Transverse colon (tissue), 4 donors: ENCODE results near the gene KCTD18. TPM values are rescaled to one million over a fixed set of nuclear protein-coding genes. Genes with fewer than 3 reads are reported as not detected.
A peak's percentile ranks its signal among the peaks of the same experiment; 100 is the strongest.

ENCODE experiments used
- DNase-seq: peaks from one replicate; pipeline ENCODE4 v3.0.0-alpha.2; 2019
- H3K27ac ChIP-seq, 4 donors: fragments of 200-600 bp; sonication (generic); 2 replicates each; pipeline ENCODE4 v1.5.1; 2016 to 2018; ENCODE audit warnings: inconsistent platforms in 4 of 4
- H3K27me3 ChIP-seq: fragments of 200-600 bp; sonication (generic); 2 replicates; pipeline ENCODE4 v1.5.1; 2017; ENCODE audit warnings: inconsistent platforms
- H3K36me3 ChIP-seq, 4 donors: fragments of 200-600 bp; sonication (generic); 2 replicates each; pipeline ENCODE4 v1.5.1; 2017 to 2019; ENCODE audit warnings: inconsistent platforms in 4 of 4
- H3K4me1 ChIP-seq, 4 donors: fragments of 200-600 bp; sonication (generic); 2 replicates each; pipeline ENCODE4 v1.5.1; 2017 to 2020; ENCODE audit warnings: inconsistent platforms in 4 of 4
- H3K4me3 ChIP-seq, 4 donors: fragments of 200-600 bp; sonication (generic); 1 replicate in 1 of 4; 2 replicates in 3 of 4; pipeline versions ENCODE4 v1.5.1 to v1.6.1; 2017 to 2019; ENCODE audit warnings: inconsistent platforms in 4 of 4
- H3K9me3 ChIP-seq, 2 donors: fragments of 200-600 bp; sonication (generic); 2 replicates each; pipeline ENCODE4 v1.5.1; 2017 to 2019; ENCODE audit warnings: inconsistent platforms in 2 of 2
- CTCF ChIP-seq, 5 experiments: fragments of 200-600 bp in 3 of 5; fragments of 450-650 bp in 2 of 5; sonication (generic) in 3 of 5; IDR thresholded peaks; 1 replicate in 2 of 5; 2 replicates in 3 of 5; pipeline ENCODE4 v1.5.1; 2016 to 2017; ENCODE audit warnings: antibody characterized with exemption in 5 of 5, inconsistent platforms in 3 of 5, mild to moderate bottlenecking in 2 of 5, moderate library complexity in 1 of 5
- EP300 ChIP-seq: sonication (generic); formaldehyde crosslinking; IDR thresholded peaks from one replicate; pipeline ENCODE4 v1.6.1; 2017; ENCODE audit warnings: antibody characterized with exemption, low read depth
- POLR2A ChIP-seq: fragments of 450-650 bp; IDR thresholded peaks from one replicate; pipeline ENCODE4 v1.6.1; 2016; ENCODE audit warnings: antibody characterized with exemption, mild to moderate bottlenecking, moderate library complexity
- POLR2AphosphoS5 ChIP-seq, 3 donors: sonication (generic); formaldehyde crosslinking; IDR thresholded peaks; one replicate each; pipeline ENCODE4 v1.6.1; 2016; ENCODE audit warnings: antibody characterized with exemption in 3 of 3
- WGBS, 2 donors: methylation state at CpG; one replicate each; pipeline ENCODE4 v1.1.5; 2018; ENCODE audit warnings: low coverage in 1 of 2; 5-methylcytosine and 5-hydroxymethylcytosine counted together
- in situ Hi-C, 4 donors: fragments of 200-750 bp; cut with MboI; loops; one replicate each; pipeline versions ENCODE4 v1.15.0 to v1.15.1; 2017; ENCODE audit warnings: low sequenced_read_pairs in 3 of 4, low pct_ligation_motif_present in 1 of 4, low pct_unique_long_range_greater_than_20kb in 1 of 4
- intact Hi-C: fragments of 100-400 bp; cut with DNase I; formaldehyde crosslinking; loops from one replicate; pipeline ENCODE4 v1.15.1; 2023; ENCODE audit warnings: low total_unique reads
- total RNA-seq, 4 donors: library from RNA; depleted of rRNA; stranded (reverse); fragments of >200 nt; gene quantifications; one replicate each; pipeline ENCODE4 v1.1.0, GENCODE V29; 2016

KCTD18 gene
- total RNA-seq, 4 donors from 2014 or later: 18.5 to 68.5 (median 20.7) TPM

- TF ChIP-seq POLR2A (no peak), EP300 (no peak), CTCF (IDR thresholded peaks at IDR 0.05) (no peak), POLR2AphosphoS5 (IDR thresholded peaks at IDR 0.05) (no peak)
- intact Hi-C loops: no loop called here
- in situ Hi-C loops: loop anchor here in 1 of 4 donors (10.0 kb wide), 1 partner anchor 513 kb away; no protein-coding TSS in a partner anchor
These were observed 21.7 kb downstream of the KCTD18 start for GRCh38 chr2:200488169-200488568.

GRCh38 chr2:200486529-200486928 is 23.3 kb downstream of the KCTD18 start:
- Histone ChIP-seq H3K27me3 (no peaks in the 10 kb centered on the region), H3K4me1 (peaks cover 0 to 8% (median 0%) of the 10 kb centered on the region in 4 donors), H3K9me3 (no peaks in the 10 kb centered on the region), H3K27ac (no peak overlapping the region), H3K4me3 (no peak overlapping the region), H3K36me3 (peaks cover 0 to 22% (median 9%) of the 10 kb centered on the region in 4 donors)
- intact Hi-C loops (no loop called here), in situ Hi-C loops (loop anchor here in 1 of 4 donors (10.0 kb wide), 1 partner anchor 512 kb away; no protein-coding TSS in a partner anchor)
- WGBS, 2 donors: 63 to 70% methylated on average over 2 of the region's 2 CpGs
- TF ChIP-seq POLR2A (no peak), EP300 (no peak), CTCF (IDR thresholded peaks at IDR 0.05) (no peak), POLR2AphosphoS5 (IDR thresholded peaks at IDR 0.05) (no peak)
- DNase-seq: no peak

More at GRCh38 chr2:200488169-200488568, 21.7 kb downstream of the KCTD18 start:
- Histone ChIP-seq H3K27me3 (no peaks in the 10 kb centered on the region), H3K36me3 (peaks cover 0 to 34% (median 12%) of the 10 kb centered on the region in 4 donors), H3K9me3 (no peaks in the 10 kb centered on the region), H3K4me1 (peaks cover 0 to 8% (median 0%) of the 10 kb centered on the region in 4 donors), H3K27ac (no peak overlapping the region), H3K4me3 (no peak overlapping the region)
- DNase-seq: no peak
- WGBS, 2 donors: 82 to 88% methylated on average over 4 of the region's 4 CpGs

- intact Hi-C loops: no loop called here
- peaks cover 0 to 10% (median 2%) of the 10 kb centered on the region in 4 donors for H3K36me3 ChIP-seq
- TF ChIP-seq POLR2AphosphoS5 (IDR thresholded peaks at IDR 0.05) (no peak), POLR2A (no peak), EP300 (no peak), CTCF (IDR thresholded peaks at IDR 0.05) (no peak)
- peaks cover 0 to 13% (median 0%) of the 10 kb centered on the region in 4 donors for H3K4me1 ChIP-seq
- in situ Hi-C loops: loop anchor here in 3 of 4 donors (5.0 to 10.0 kb wide), 3 partner anchors 503 to 510 kb away; no protein-coding TSS in a partner anchor
- no peak overlapping the region for H3K4me3 ChIP-seq
- WGBS, 2 donors: 83% methylated on average over 1 to 3 of the region's 3 CpGs
- no peaks in the 10 kb centered on the region for H3K27me3 ChIP-seq
- DNase-seq: no peak
- no peak overlapping the region for H3K27ac ChIP-seq
- H3K9me3 ChIP-seq: no peaks in the 10 kb centered on the region
These were observed 24.9 kb downstream of the KCTD18 start for GRCh38 chr2:200484934-200485333.

- Histone ChIP-seq H3K4me1 (peaks cover 0 to 13% (median 0%) of the 10 kb centered on the region in 4 donors), H3K27me3 (no peaks in the 10 kb centered on the region), H3K4me3 (no peak overlapping the region), H3K36me3 (peaks cover 0 to 3% (median 0%) of the 10 kb centered on the region in 4 donors), H3K27ac (no peak overlapping the region), H3K9me3 (no peaks in the 10 kb centered on the region)
- in situ Hi-C loops (loop anchor here in 3 of 4 donors (5.0 to 10.0 kb wide), 3 partner anchors 501 to 509 kb away; no protein-coding TSS in a partner anchor), intact Hi-C loops (no loop called here)
- peak; percentile 41 to 64 (median 55) for TF ChIP-seq CTCF (IDR thresholded peaks at IDR 0.05)
- TF ChIP-seq POLR2AphosphoS5 (IDR thresholded peaks at IDR 0.05): no peak
- DNase-seq: peak; percentile 77
- 34 to 44% methylated on average over 3 to 4 of the region's 4 CpGs for WGBS, 2 donors
These were observed 26.1 kb downstream of the KCTD18 start for GRCh38 chr2:200483729-200484198.
